GM21447 (cell line): ENCODE results near the gene CCNY.

ENCODE experiments used
- ATAC-seq: cut with Tn5 transposase; IDR thresholded peaks from one replicate; pipeline ENCODE4 v1.9.1; 2021; ENCODE audit not compliant: unreplicated experiment

The CCNY gene

GRCh38 chr10:35423505-35424306 lies 87.4 kb downstream of the CCNY start:
- ATAC-seq, result no peak

GRCh38 chr10:35424680-35425285 lies 88.5 kb downstream of the CCNY start:
- ATAC-seq, result no peak

GRCh38 chr10:35425595-35425994 lies 89.3 kb downstream of the CCNY start:
- ATAC-seq, result no peak

GRCh38 chr10:35426657-35427056 lies 90.3 kb downstream of the CCNY start:
- no peak for ATAC-seq

GRCh38 chr10:35427543-35427942 lies 91.2 kb downstream of the CCNY start:
- ATAC-seq, result no peak

- no peak for ATAC-seq
Measured at GRCh38 chr10:35428521-35428920, 92.2 kb downstream of the CCNY start.

GRCh38 chr10:35432781-35433338 lies 96.6 kb downstream of the CCNY start:
- no peak for ATAC-seq

GRCh38 chr10:35433851-35434426 lies 97.6 kb downstream of the CCNY start:
- no peak for ATAC-seq

GRCh38 chr10:35434533-35434932 lies 98.2 kb downstream of the CCNY start:
- ATAC-seq, result no peak

- no peak for ATAC-seq
Measured at GRCh38 chr10:35435824-35436223, 99.5 kb downstream of the CCNY start.

GRCh38 chr10:35437829-35438228 lies 101.5 kb downstream of the CCNY start:
- no peak for ATAC-seq

GRCh38 chr10:35438718-35439571 lies 102.6 kb downstream of the CCNY start:
- no peak for ATAC-seq

GRCh38 chr10:35440016-35440415 lies 103.7 kb downstream of the CCNY start:
- no peak for ATAC-seq

- no peak for ATAC-seq
Measured at GRCh38 chr10:35442028-35442427, 105.7 kb downstream of the CCNY start.

GRCh38 chr10:35442592-35442991 lies 106.3 kb downstream of the CCNY start:
- ATAC-seq, result no peak

- no peak for ATAC-seq
Measured at GRCh38 chr10:35443858-35444257, 107.5 kb downstream of the CCNY start.

- ATAC-seq, result no peak
Measured at GRCh38 chr10:35445150-35445884, 109.0 kb downstream of the CCNY start.

GRCh38 chr10:35446439-35446838 lies 110.1 kb downstream of the CCNY start:
- no peak for ATAC-seq

GRCh38 chr10:35447693-35448407 lies 111.5 kb downstream of the CCNY start:
- no peak for ATAC-seq
